Measurements from ENCODE around the gene PTGES.

Gene PTGES

GRCh38 chr9:129731477-129732085, 21.3 kb downstream of the PTGES start:
- Histone ChIP-seq H3K4me3 (ENCODE audit: low read length) (no peak overlapping the region), H3K36me3 (ENCODE audit: insufficient read depth, low read length) (no peaks in the 10 kb centered on the region), H3K9me3 (ENCODE audit: low read length) (no peaks in the 10 kb centered on the region), H3K4me1 (ENCODE audit: insufficient read depth, low read length) (no peaks in the 10 kb centered on the region), H2AFZ (ENCODE audit: low read depth, low read length) (no peak overlapping the region), H3K27me3 (ENCODE audit: insufficient read depth, low read length) (peaks cover 2% of the 10 kb centered on the region)

GRCh38 chr9:129728744-129729143, 24.1 kb downstream of the PTGES start:
- Histone ChIP-seq H3K4me3 (ENCODE audit: low read length) (no peak overlapping the region), H3K9me3 (ENCODE audit: low read length) (no peaks in the 10 kb centered on the region), H2AFZ (ENCODE audit: low read depth, low read length) (no peak overlapping the region), H3K36me3 (ENCODE audit: insufficient read depth, low read length) (no peaks in the 10 kb centered on the region), H3K4me1 (ENCODE audit: insufficient read depth, low read length) (no peaks in the 10 kb centered on the region), H3K27me3 (ENCODE audit: insufficient read depth, low read length) (peaks cover 2% of the 10 kb centered on the region)

GRCh38 chr9:129726322-129727160, 26.3 kb downstream of the PTGES start:
- Histone ChIP-seq H2AFZ (ENCODE audit: low read depth, low read length) (no peak overlapping the region), H3K27me3 (ENCODE audit: insufficient read depth, low read length) (peaks cover 2% of the 10 kb centered on the region), H3K4me1 (ENCODE audit: insufficient read depth, low read length) (no peaks in the 10 kb centered on the region), H3K36me3 (ENCODE audit: insufficient read depth, low read length) (no peaks in the 10 kb centered on the region), H3K4me3 (ENCODE audit: low read length) (no peak overlapping the region), H3K9me3 (ENCODE audit: low read length) (no peaks in the 10 kb centered on the region)

GRCh38 chr9:129725795-129726251, 27.0 kb downstream of the PTGES start:
- Histone ChIP-seq H3K27me3 (ENCODE audit: insufficient read depth, low read length) (peaks cover 2% of the 10 kb centered on the region), H3K9me3 (ENCODE audit: low read length) (no peaks in the 10 kb centered on the region), H3K36me3 (ENCODE audit: insufficient read depth, low read length) (no peaks in the 10 kb centered on the region), H2AFZ (ENCODE audit: low read depth, low read length) (no peak overlapping the region), H3K4me1 (ENCODE audit: insufficient read depth, low read length) (no peaks in the 10 kb centered on the region), H3K4me3 (ENCODE audit: low read length) (no peak overlapping the region)

GRCh38 chr9:129724456-129725190, 28.2 kb downstream of the PTGES start:
- H3K4me1 ChIP-seq (ENCODE audit: insufficient read depth, low read length) = no peaks in the 10 kb centered on the region

GRCh38 chr9:129722913-129723312, 29.9 kb downstream of the PTGES start:
- Histone ChIP-seq H3K9me3 (ENCODE audit: low read length) (no peaks in the 10 kb centered on the region), H3K27me3 (ENCODE audit: insufficient read depth, low read length) (no peaks in the 10 kb centered on the region), H3K4me1 (ENCODE audit: insufficient read depth, low read length) (no peaks in the 10 kb centered on the region), H2AFZ (ENCODE audit: low read depth, low read length) (no peak overlapping the region), H3K36me3 (ENCODE audit: insufficient read depth, low read length) (no peaks in the 10 kb centered on the region), H3K4me3 (ENCODE audit: low read length) (no peak overlapping the region)

More at GRCh38 chr9:129724456-129725190, 28.2 kb downstream of the PTGES start:
- H3K36me3 ChIP-seq (ENCODE audit: insufficient read depth, low read length) = no peaks in the 10 kb centered on the region
- H2AFZ ChIP-seq (ENCODE audit: low read depth, low read length) = no peak overlapping the region
- peaks cover 2% of the 10 kb centered on the region for H3K27me3 ChIP-seq (ENCODE audit: insufficient read depth, low read length)
- no peaks in the 10 kb centered on the region for H3K9me3 ChIP-seq (ENCODE audit: low read length)
- no peak overlapping the region for H3K4me3 ChIP-seq (ENCODE audit: low read length)

GRCh38 chr9:129720865-129721545, 31.8 kb downstream of the PTGES start:
- no peak overlapping the region for H3K4me3 ChIP-seq (ENCODE audit: low read length)
- no peaks in the 10 kb centered on the region for H3K9me3 ChIP-seq (ENCODE audit: low read length)
- H3K36me3 ChIP-seq (ENCODE audit: insufficient read depth, low read length) = no peaks in the 10 kb centered on the region
- H3K27me3 ChIP-seq (ENCODE audit: insufficient read depth, low read length) = no peaks in the 10 kb centered on the region
- no peak overlapping the region for H2AFZ ChIP-seq (ENCODE audit: low read depth, low read length)
- no peaks in the 10 kb centered on the region for H3K4me1 ChIP-seq (ENCODE audit: insufficient read depth, low read length)

- H3K9me3 ChIP-seq (ENCODE audit: low read length) = no peaks in the 10 kb centered on the region
- H3K4me3 ChIP-seq (ENCODE audit: low read length) = no peak overlapping the region
- no peak overlapping the region for H2AFZ ChIP-seq (ENCODE audit: low read depth, low read length)
- H3K36me3 ChIP-seq (ENCODE audit: insufficient read depth, low read length) = no peaks in the 10 kb centered on the region
- H3K27me3 ChIP-seq (ENCODE audit: insufficient read depth, low read length) = no peaks in the 10 kb centered on the region
- H3K4me1 ChIP-seq (ENCODE audit: insufficient read depth, low read length) = no peaks in the 10 kb centered on the region
Measured at GRCh38 chr9:129720181-129720864, 32.5 kb downstream of the PTGES start.

- Histone ChIP-seq H3K4me1 (ENCODE audit: insufficient read depth, low read length) (no peaks in the 10 kb centered on the region), H3K4me3 (ENCODE audit: low read length) (no peak overlapping the region), H3K9me3 (ENCODE audit: low read length) (no peaks in the 10 kb centered on the region), H3K27me3 (ENCODE audit: insufficient read depth, low read length) (no peaks in the 10 kb centered on the region), H3K36me3 (ENCODE audit: insufficient read depth, low read length) (no peaks in the 10 kb centered on the region), H2AFZ (ENCODE audit: low read depth, low read length) (no peak overlapping the region)
Measured at GRCh38 chr9:129719135-129719534, 33.7 kb downstream of the PTGES start.

GRCh38 chr9:129718647-129719046, 34.2 kb downstream of the PTGES start:
- H2AFZ ChIP-seq (ENCODE audit: low read depth, low read length) = no peak overlapping the region
- H3K27me3 ChIP-seq (ENCODE audit: insufficient read depth, low read length) = no peaks in the 10 kb centered on the region
- H3K4me1 ChIP-seq (ENCODE audit: insufficient read depth, low read length) = no peaks in the 10 kb centered on the region
- no peak overlapping the region for H3K4me3 ChIP-seq (ENCODE audit: low read length)
- no peaks in the 10 kb centered on the region for H3K36me3 ChIP-seq (ENCODE audit: insufficient read depth, low read length)
- no peaks in the 10 kb centered on the region for H3K9me3 ChIP-seq (ENCODE audit: low read length)

GRCh38 chr9:129717991-129718390, 34.9 kb downstream of the PTGES start:
- H3K4me3 ChIP-seq (ENCODE audit: low read length) = no peak overlapping the region
- no peaks in the 10 kb centered on the region for H3K27me3 ChIP-seq (ENCODE audit: insufficient read depth, low read length)
- no peaks in the 10 kb centered on the region for H3K4me1 ChIP-seq (ENCODE audit: insufficient read depth, low read length)
- H2AFZ ChIP-seq (ENCODE audit: low read depth, low read length) = no peak overlapping the region
- H3K9me3 ChIP-seq (ENCODE audit: low read length) = no peaks in the 10 kb centered on the region
- H3K36me3 ChIP-seq (ENCODE audit: insufficient read depth, low read length) = no peaks in the 10 kb centered on the region

- Histone ChIP-seq H3K4me1 (ENCODE audit: insufficient read depth, low read length) (peaks cover 5% of the 10 kb centered on the region), H2AFZ (ENCODE audit: low read depth, low read length) (no peak overlapping the region), H3K4me3 (ENCODE audit: low read length) (no peak overlapping the region), H3K9me3 (ENCODE audit: low read length) (no peaks in the 10 kb centered on the region), H3K27me3 (ENCODE audit: insufficient read depth, low read length) (no peaks in the 10 kb centered on the region), H3K36me3 (ENCODE audit: insufficient read depth, low read length) (no peaks in the 10 kb centered on the region)
Measured at GRCh38 chr9:129716091-129716490, 36.8 kb downstream of the PTGES start.

Data from neuron (in vitro differentiated cells).